GM19397 (cell line): ENCODE measurements around the gene RNF187.
A peak's percentile ranks its signal among the peaks of the same experiment; 100 is the strongest.
"Not testable (repeated sequence)": the region's sequence is repeated elsewhere in the genome, so short reads cannot be mapped to it uniquely, and the experiment has no call there.

ENCODE experiments used
- ATAC-seq: cut with Tn5 transposase; IDR thresholded peaks from one replicate; pipeline ENCODE4 v1.9.1; 2021; ENCODE audit warnings: mild to moderate bottlenecking, moderate library complexity; ENCODE audit not compliant: unreplicated experiment

Gene RNF187

GRCh38 chr1:228459091-228459993 is 27.8 kb upstream of the RNF187 start:
- ATAC-seq, result no peak

GRCh38 chr1:228460821-228461220 is 26.4 kb upstream of the RNF187 start:
- no peak for ATAC-seq

- no peak for ATAC-seq
Observed at GRCh38 chr1:228462560-228462959, 24.6 kb upstream of the RNF187 start.

GRCh38 chr1:228463009-228463558 is 24.1 kb upstream of the RNF187 start:
- ATAC-seq, result no peak

- ATAC-seq, result peak; percentile 11
Observed at GRCh38 chr1:228463559-228464455, 23.4 kb upstream of the RNF187 start.

- peak; percentile 63 for ATAC-seq
Observed at GRCh38 chr1:228464487-228464983, 22.6 kb upstream of the RNF187 start.

GRCh38 chr1:228465141-228465540 is 22.0 kb upstream of the RNF187 start:
- no peak for ATAC-seq

- no peak for ATAC-seq
Observed at GRCh38 chr1:228465571-228466146, 21.5 kb upstream of the RNF187 start.

GRCh38 chr1:228468188-228468587 is 19.0 kb upstream of the RNF187 start:
- ATAC-seq, result not testable (repeated sequence)

GRCh38 chr1:228469413-228470162 is 17.6 kb upstream of the RNF187 start:
- no peak for ATAC-seq

GRCh38 chr1:228471154-228471761 is 15.9 kb upstream of the RNF187 start:
- ATAC-seq, result no peak

GRCh38 chr1:228471762-228472398 is 15.3 kb upstream of the RNF187 start:
- no peak for ATAC-seq

GRCh38 chr1:228472655-228473054 is 14.5 kb upstream of the RNF187 start:
- no peak for ATAC-seq

- ATAC-seq, result no peak
Observed at GRCh38 chr1:228474507-228474906, 12.7 kb upstream of the RNF187 start.

- ATAC-seq, result no peak
Observed at GRCh38 chr1:228475812-228476211, 11.4 kb upstream of the RNF187 start.

- ATAC-seq, result no peak
Observed at GRCh38 chr1:228477263-228477662, 9.9 kb upstream of the RNF187 start.

- ATAC-seq, result no peak
Observed at GRCh38 chr1:228478326-228478725, 8.9 kb upstream of the RNF187 start.

- ATAC-seq, result no peak
Observed at GRCh38 chr1:228478912-228479711, 8.1 kb upstream of the RNF187 start.
